Fibroblast of lung (primary cell): Measurements from ENCODE around the gene EGLN1.

ENCODE experiments used
- EZH2 ChIP-seq: IDR thresholded peaks from 2 replicates; pipeline ENCODE4 v1.5.1; 2012; ENCODE audit warnings: low read length, control low read depth, mild to moderate bottlenecking; ENCODE audit errors: missing control alignments
- TF ChIP-seq, protein P1 (sequence below), 2 donors: IDR thresholded peaks in 1 of 2; conservative IDR thresholded peaks in 1 of 2; 1 replicate in 1 of 2; 2 replicates in 1 of 2; pipeline ENCODE4 v1.5.1; 2011 to 2012; ENCODE audit warnings: low read length in 2 of 2, control low read depth in 1 of 2, inconsistent platforms in 1 of 2, low read depth in 1 of 2, mild to moderate bottlenecking in 1 of 2

DNA sequence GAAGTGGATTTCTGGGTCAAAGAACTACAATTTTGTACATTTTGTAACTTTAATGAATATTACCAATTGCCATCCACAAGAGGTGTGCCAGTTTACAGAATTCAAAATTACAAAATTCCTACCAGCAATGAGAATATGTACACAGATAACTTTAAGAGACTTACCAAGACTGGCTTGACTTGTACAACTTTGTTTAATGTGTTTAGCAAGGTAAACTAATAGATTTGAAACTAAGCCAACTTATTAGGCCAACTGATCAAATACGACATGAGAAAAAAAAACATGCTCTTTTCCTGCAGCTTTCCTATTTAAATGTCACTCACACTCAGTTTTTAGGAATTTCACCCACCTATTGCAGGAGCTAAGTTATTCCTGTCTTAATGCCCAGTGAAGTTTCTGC, 95.8 kb downstream of the EGLN1 start:
- TF ChIP-seq, protein P1, sequence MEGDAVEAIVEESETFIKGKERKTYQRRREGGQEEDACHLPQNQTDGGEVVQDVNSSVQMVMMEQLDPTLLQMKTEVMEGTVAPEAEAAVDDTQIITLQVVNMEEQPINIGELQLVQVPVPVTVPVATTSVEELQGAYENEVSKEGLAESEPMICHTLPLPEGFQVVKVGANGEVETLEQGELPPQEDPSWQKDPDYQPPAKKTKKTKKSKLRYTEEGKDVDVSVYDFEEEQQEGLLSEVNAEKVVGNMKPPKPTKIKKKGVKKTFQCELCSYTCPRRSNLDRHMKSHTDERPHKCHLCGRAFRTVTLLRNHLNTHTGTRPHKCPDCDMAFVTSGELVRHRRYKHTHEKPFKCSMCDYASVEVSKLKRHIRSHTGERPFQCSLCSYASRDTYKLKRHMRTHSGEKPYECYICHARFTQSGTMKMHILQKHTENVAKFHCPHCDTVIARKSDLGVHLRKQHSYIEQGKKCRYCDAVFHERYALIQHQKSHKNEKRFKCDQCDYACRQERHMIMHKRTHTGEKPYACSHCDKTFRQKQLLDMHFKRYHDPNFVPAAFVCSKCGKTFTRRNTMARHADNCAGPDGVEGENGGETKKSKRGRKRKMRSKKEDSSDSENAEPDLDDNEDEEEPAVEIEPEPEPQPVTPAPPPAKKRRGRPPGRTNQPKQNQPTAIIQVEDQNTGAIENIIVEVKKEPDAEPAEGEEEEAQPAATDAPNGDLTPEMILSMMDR (conservative IDR thresholded peaks at IDR 0.05 in 1 of 2, IDR thresholded peaks at IDR 0.05 in 1 of 2; ENCODE audit: low read depth in 1 of 2, low read length in 2 of 2), result no peak
- TF ChIP-seq EZH2, result no peak
